Neural progenitor cell (in vitro differentiated cells): ENCODE results near the gene SLC1A1.

Source experiments
- EZH2 ChIP-seq: fragments of 200-600 bp; sonication (generic); IDR thresholded peaks from 2 replicates; pipeline ENCODE4 v1.6.1; 2017; ENCODE audit warnings: antibody characterized with exemption, mild to moderate bottlenecking, moderate library complexity
- TF ChIP-seq, protein P1 (sequence below): fragments of 200-600 bp; sonication (generic); IDR thresholded peaks from 2 replicates; pipeline ENCODE4 v1.5.1; 2017; ENCODE audit warnings: antibody characterized with exemption, mild to moderate bottlenecking

DNA sequence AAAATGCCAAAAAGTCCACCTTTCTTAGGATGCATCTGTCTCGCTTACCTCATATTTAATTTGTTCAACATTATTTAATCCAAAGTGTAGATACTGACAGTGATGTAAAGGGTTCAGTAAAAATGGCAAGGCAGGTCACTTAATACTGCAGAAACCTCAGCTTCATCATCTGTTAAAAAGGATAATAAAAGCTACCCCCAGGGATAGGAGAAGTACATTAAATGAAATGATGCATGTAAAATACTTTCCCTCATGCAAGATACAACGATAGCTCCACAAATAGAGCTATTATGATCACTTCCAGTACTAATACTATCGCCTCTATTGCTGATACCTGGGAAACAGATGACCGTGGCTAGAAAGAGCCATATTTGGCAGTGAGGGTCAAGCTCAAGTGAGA, 82.9 kb downstream of the SLC1A1 start:
- TF ChIP-seq, protein P1, sequence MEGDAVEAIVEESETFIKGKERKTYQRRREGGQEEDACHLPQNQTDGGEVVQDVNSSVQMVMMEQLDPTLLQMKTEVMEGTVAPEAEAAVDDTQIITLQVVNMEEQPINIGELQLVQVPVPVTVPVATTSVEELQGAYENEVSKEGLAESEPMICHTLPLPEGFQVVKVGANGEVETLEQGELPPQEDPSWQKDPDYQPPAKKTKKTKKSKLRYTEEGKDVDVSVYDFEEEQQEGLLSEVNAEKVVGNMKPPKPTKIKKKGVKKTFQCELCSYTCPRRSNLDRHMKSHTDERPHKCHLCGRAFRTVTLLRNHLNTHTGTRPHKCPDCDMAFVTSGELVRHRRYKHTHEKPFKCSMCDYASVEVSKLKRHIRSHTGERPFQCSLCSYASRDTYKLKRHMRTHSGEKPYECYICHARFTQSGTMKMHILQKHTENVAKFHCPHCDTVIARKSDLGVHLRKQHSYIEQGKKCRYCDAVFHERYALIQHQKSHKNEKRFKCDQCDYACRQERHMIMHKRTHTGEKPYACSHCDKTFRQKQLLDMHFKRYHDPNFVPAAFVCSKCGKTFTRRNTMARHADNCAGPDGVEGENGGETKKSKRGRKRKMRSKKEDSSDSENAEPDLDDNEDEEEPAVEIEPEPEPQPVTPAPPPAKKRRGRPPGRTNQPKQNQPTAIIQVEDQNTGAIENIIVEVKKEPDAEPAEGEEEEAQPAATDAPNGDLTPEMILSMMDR = no peak
- TF ChIP-seq EZH2 = no peak
